Stimulated activated CD8-positive, alpha-beta memory T cell treated with anti-CD3 and anti-CD28 coated beads, Interleukin-15, amount 100 ng/mL, for 48 hours (primary cell): ENCODE results near the gene RNU1-3.
"Not testable (repeated sequence)": the region's sequence is repeated elsewhere in the genome, so short reads cannot be mapped to it uniquely, and the experiment has no call there.

Experiments
- DNase-seq, 2 donors: peaks; one replicate each; pipeline ENCODE4 v3.0.0-alpha.2; 2020; ENCODE audit warnings: low read depth in 2 of 2

RNU1-3 gene

DNA sequence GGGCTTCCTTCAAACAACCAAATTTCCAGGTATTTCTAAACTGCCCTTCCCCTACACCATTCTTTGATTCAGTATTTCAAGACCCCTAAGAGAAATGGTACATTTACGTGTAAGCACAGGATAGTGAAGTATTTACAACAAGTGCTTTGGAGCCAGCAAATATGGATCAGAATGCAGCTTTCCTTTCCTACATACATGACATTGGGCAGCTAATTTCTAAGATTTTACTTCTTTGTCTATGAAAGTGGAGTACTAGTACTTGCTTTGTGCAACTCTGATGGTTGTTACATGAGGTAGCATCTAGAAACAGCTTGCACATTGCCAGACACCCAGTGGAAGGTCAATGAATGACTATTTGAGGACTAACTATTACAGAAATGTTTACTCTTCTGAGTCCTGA is 15.2 kb downstream of the RNU1-3 start:
- not testable (repeated sequence) for DNase-seq

- not testable (repeated sequence) for DNase-seq
These were observed 16.8 kb downstream of the RNU1-3 start for GRCh38 chr1:16649960-16650359.

GRCh38 chr1:16649390-16649789 is 17.4 kb downstream of the RNU1-3 start:
- not testable (repeated sequence) for DNase-seq

GRCh38 chr1:16648756-16649155 is 18.0 kb downstream of the RNU1-3 start:
- DNase-seq, result not testable (repeated sequence)

DNA sequence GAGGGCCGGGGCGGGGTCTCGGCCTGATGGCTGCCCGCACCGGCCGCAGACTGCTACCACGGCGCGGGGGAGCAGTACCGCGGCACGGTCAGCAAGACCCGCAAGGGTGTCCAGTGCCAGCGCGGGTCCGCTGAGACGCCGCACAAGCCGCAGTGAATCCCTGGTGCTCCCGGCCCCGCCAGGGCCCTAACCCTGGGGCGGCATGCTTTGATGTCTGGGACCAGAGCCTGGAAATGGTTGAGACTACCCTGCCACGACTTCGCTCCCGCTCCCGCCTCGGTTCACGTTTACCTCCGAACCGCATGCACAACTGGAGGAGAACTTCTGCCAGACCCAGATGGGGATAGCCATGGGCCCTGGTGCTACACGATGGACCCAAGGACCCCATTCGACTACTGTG is 18.5 kb downstream of the RNU1-3 start:
- not testable (repeated sequence) for DNase-seq

- DNase-seq, result not testable (repeated sequence)
These were observed 19.3 kb downstream of the RNU1-3 start for GRCh38 chr1:16647179-16648176.

- DNase-seq, result not testable (repeated sequence)
These were observed 20.0 kb downstream of the RNU1-3 start for GRCh38 chr1:16646716-16647115.

GRCh38 chr1:16646061-16646664 is 20.6 kb downstream of the RNU1-3 start:
- DNase-seq, result not testable (repeated sequence)

- not testable (repeated sequence) for DNase-seq
These were observed 21.3 kb downstream of the RNU1-3 start for GRCh38 chr1:16645271-16646060.

DNA sequence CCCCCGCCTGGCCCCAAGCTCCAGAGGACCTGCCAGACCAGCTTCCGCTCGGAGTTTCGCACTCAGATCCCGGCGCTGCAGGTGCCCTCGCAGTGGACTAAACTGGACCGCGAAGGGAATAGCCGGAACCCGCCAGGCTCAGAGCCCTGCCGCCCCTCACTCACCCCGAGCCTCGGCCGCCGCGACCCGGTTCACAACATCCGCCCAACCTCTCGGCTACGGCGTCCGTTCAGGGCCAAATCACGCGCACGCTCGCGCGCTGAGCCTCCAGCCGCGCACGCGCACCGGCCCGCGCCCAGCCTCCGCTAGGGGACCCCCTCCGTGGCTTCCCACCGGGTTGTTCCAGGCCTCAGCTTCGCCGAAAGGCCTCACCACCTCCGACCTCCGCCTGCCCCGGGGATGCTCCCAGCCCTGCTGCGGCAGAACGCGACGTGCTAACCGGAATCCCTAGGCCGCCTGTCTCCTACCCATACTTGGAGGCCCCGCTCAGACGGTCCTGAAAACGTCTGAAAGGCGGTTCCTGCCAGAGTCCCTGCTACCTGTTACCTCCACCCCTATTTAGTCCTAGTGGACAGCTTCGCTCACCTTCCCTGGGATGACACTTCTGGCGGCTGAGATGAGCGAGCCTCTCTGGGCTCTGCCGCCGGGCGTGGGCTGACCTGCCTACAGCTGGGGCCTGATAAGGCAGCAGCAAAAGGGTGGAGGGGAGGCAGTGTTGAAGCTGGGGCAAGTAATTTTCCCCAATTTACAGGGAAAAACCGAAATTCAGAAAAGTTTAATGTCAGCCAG is 22.1 kb downstream of the RNU1-3 start:
- peak; percentile 99 to 100 for DNase-seq

DNA sequence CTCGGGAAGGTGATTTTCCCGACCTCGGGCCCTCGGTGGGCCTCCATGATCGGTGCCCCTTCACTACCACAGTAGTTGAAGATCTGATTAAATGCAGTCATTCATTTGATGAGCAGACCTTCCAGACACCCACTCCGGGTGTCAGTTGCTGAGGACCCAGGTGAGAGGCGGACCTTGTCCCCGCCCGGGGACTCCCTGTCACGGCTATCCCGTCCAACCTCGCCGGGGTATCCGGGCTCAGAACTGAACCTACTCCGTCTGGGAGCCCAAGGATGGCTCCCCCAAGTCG is 22.6 kb downstream of the RNU1-3 start:
- no peak for DNase-seq

GRCh38 chr1:16643476-16644192 is 23.1 kb downstream of the RNU1-3 start:
- DNase-seq, result not testable (repeated sequence)

DNA sequence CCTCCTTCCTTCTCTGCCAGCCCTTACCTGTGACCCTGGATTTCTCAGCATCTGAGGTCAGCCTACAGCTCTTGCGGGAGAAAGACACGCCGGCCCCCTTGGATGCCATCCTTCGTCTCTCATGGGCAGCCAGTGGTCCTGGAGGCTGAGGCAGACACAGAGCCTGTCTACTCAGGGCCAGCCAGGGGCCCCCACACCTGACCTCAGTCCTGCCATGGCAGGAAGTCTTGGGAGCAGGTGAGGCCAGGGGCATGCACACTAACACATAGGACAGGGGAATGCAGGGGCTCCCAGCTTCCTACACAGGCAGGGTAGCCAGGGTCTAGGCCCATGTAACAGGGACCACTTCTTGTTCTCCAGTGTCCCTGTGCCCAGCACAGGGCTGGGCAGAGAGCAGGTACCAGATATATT is 23.7 kb downstream of the RNU1-3 start:
- DNase-seq, result not testable (repeated sequence)

DNA sequence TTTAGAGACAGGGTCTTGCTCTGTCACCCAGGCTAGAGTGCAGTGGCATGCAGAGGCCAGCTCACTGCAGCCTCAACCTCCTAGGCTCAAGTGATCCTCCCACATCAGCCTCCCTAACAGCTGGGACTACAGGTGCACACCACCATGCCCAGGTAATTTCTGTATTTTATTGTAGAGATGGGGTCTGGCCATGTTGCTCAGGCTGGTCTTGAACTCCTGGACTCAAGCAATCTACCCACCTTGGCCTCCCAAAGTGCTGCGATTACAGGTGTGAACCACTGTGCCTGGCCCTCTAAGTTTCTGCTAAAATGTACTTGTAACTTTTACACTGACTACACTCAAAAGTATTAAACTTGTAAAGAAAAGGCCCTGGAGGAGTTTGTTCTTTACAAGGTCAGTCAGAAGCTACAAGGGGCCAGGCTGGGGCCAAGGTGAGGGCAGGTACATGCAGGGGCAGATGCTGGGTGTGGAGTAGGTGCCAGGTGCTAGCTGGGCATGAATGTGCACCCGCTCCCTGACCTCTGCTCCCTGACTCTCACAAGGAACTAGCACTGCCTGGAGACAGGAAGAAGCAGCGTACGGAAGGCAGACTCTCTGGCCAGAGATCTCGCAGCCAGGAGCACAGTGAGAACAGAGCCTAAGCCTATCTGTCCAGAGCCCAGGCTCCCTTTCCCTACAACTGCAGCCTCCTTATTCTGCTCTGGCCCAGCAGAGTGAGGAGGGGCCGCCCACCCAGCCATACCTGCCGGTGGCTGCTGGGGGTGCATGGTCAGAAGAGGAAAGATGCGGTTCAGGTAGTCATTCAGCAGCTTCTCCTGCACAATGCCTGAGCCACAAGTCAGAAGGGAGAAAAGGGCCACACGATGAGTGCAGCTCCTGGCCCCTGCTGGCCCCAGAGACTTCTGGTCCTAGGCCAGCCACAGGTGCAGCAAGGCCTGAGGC is 24.5 kb downstream of the RNU1-3 start:
- not testable (repeated sequence) for DNase-seq

GRCh38 chr1:16641159-16641975 is 25.4 kb downstream of the RNU1-3 start:
- not testable (repeated sequence) for DNase-seq

- not testable (repeated sequence) for DNase-seq
These were observed 27.4 kb downstream of the RNU1-3 start for GRCh38 chr1:16639091-16640031.
